Activated CD4-positive, CD25-positive, alpha-beta regulatory T cell treated with anti-CD3 and anti-CD28 coated beads, Interleukin-2, amount 50 U/mL, for 72 hours (primary cell): ENCODE measurements around the gene UNC13C.

ENCODE experiments used
- DNase-seq: peaks from one replicate; pipeline ENCODE4 v3.0.0; 2021

UNC13C gene

DNA sequence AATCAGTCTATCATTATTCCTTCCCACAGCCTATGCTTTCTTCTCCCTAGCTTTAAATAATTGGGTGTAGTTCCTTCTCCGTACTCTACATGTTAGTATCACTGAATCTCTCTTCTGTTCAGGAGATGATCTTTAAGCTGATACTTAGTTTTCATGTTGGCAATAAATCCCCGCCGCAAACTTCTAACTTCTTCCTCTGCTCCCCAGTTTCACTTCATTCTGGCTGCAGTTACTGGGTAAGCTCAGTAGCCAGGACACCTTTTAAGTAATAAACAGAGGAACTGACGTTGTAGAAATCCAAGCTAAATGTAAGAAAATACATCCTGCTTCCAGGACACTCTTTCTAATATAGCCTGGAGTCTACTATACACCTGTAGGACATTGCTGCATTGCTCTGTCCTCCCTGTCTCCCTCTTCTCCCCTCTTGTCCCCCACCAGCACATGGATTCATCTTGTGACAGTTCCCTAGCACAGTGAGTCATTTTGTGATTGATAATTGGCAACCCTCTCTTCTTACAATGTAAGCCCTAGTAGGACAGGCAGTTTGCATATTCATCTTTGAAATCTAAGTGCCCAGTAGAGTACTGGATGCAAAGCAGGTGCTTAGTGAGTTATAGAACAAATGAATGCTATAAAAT is 598.2 kb downstream of the UNC13C start:
- no peak for DNase-seq

GRCh38 chr15:54577476-54578250 is 599.4 kb downstream of the UNC13C start:
- DNase-seq, result no peak

GRCh38 chr15:54579855-54580254 is 601.6 kb downstream of the UNC13C start:
- DNase-seq, result no peak

GRCh38 chr15:54580643-54581042 is 602.4 kb downstream of the UNC13C start:
- DNase-seq, result no peak

DNA sequence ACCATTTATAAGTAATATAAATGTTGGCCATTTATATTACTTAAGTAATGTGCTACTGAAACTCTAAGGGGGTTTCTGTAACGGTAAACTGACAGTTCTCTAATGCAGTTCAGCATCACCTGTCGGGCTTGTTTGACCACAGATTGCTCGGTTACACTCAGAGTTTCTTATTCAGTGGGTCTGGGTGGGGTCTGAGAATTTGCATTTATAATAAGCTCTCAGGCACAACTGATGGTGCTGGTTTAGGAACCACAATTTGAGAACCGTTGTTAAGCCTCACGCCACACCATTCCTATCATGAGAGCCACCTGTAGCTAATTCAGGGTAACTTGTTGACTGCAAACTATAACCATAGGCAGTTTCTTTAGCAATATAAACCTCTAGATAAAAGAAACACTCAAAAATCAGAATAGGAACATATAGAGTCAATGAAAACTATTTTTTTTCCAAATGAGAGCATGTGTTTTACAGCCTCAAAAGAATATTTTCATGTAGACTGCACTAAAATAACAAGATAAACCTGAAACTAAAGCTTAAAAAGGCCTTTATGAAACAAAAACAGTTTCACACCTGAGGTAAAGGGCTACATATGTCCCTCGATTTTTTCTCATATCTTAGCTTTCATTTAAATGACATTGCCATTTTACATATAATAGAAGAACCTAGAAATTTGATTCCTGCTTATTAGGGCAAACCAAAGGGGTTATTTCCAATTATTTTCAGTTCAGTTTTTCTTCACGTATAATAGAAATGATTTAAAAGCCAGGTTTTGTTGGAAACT is 604.8 kb downstream of the UNC13C start:
- DNase-seq, result no peak

GRCh38 chr15:54585063-54585462 is 606.8 kb downstream of the UNC13C start:
- DNase-seq, result no peak

- DNase-seq, result no peak
Measured at GRCh38 chr15:54594115-54594514, 615.9 kb downstream of the UNC13C start.

DNA sequence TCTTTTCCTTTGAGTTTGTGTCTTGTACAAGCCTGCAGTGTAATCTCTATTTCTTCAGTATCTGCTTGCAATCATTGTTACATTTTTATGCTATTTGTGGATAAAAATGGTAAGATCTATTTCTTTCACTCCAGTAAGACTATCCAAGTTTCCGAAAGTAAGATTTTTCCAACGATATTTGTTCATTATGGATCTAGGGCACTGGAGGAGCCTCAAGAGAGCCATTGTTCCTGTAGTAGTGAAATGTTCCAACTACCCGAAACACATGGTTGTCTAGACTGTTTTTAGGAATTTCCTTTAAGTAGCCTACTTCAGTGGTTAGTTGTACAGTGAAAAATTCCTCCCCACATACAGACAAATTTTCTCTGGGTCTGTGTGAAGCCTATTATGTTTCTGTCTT is 621.1 kb downstream of the UNC13C start:
- no peak for DNase-seq

GRCh38 chr15:54605043-54605442 is 626.8 kb downstream of the UNC13C start:
- no peak for DNase-seq

GRCh38 chr15:54605556-54605955 is 627.3 kb downstream of the UNC13C start:
- DNase-seq, result no peak

GRCh38 chr15:54608876-54609835 is 630.9 kb downstream of the UNC13C start:
- DNase-seq, result no peak

DNA sequence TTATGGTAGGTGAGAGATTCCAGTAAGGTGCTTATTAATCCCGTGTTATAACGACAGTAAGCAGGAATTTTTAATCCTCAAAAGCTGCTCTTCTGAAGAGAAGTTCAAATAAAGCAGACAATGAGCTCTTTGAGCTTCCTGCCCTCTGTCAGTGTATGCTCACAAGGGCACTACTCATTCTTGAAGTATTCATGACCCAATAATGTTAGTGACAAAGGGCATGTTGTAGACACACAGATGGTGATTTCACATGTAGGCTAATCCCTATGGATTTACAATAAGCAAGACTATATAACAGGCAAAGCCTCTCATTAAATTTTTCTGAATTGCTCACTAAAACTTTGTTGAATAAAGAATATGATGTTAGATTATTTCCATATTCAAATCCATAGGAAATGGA is 639.9 kb downstream of the UNC13C start:
- DNase-seq, result no peak

GRCh38 chr15:54619180-54619579 is 640.9 kb downstream of the UNC13C start:
- DNase-seq, result no peak

- DNase-seq, result no peak
Measured at GRCh38 chr15:54620916-54621315, 642.7 kb downstream of the UNC13C start.

DNA sequence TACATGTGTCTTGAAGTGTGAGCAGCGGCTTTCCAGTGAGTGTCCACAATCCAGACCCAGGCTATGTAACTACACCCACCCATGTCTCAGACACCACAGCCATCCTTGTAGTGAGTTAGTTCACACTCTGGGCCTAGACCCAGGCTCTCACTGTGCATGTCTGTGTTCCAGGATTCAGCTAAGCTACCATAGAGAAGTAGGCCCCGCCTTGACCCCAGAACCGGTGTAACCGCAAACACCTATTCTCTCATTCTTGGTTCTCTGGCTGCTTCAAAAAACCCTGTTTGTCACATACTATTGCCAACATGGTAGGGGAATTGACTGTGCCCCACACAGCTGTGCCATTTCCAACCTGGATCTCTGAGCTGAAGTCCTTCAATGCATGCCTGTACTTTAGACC is 657.9 kb downstream of the UNC13C start:
- DNase-seq, result no peak

- no peak for DNase-seq
Measured at GRCh38 chr15:54638666-54639065, 660.4 kb downstream of the UNC13C start.

- no peak for DNase-seq
Measured at GRCh38 chr15:54640873-54641272, 662.6 kb downstream of the UNC13C start.

DNA sequence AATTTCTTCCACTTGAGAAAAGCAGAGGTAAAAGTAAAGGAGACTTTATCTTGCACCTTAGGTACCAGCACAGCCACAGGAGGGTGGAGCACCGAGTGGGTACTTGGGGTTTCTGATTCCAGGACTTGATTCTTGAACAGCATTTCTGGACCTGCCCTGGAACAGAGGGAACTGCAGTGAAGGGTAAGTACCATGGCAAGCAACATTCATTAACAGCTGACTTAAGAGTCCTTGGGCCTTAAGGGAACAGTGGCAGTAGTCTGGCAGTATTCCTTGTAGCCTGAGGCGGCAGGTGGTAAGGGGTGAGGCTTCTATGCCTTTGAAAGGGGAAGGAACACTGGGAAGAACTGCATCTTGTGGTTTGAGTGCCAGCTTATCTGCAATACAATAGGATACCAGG is 666.6 kb downstream of the UNC13C start:
- DNase-seq, result no peak

DNA sequence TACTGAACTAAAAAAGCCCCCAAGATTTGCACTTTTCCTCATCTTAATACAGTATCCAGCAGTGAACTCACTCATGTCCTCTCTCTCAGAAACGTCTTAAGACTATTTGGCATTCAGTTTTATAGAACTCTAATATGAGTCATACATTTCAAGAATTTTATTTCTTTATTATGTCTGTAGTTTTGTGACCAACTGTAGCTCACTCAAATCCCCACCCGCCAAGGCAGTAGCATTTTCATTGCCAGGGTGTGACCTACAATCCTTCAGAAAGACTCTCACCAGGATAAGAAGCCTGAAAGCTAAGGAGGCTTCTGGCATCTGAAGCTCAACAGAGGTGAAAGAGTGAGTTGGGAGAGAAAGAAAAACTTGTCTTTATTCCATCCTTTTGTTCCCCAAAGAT is 681.4 kb downstream of the UNC13C start:
- DNase-seq, result no peak

DNA sequence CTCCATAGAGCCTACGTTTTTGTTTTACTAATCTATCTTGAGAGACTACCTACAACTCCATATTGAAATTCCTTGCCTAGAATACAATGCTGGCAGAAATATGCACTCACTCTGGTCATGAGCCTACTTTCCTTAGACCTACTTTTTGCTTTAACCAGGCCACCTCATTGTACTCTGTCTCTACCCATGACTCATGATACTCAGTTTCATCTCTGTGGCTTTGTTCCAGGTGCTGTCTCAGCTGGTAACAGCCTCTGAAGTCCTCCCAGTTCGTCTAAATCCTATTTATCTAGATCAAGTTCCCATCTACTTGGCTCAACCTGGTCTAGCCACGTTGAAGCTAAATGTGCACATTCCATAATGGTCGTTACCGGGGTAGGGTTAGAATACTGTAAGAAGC is 682.1 kb downstream of the UNC13C start:
- no peak for DNase-seq

GRCh38 chr15:54675241-54675640 is 697.0 kb downstream of the UNC13C start:
- no peak for DNase-seq

DNA sequence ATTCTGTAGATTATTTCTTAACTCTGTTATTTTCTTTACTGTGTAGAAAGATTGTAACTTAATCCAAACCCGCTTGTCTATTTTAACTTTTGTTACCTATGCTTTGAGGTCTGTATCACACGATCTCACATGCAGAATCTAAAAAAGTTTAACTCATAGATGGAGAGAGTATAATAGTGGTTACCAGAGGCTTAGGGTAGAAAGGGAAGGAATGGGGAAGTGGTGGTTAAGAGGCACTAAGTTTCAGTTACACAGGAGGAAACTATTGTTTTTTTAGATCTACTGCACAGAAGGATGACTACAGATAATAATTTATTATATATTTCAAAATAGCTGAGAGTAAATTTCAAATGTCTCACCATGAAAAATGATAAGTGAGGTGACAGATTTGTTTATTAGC is 703.3 kb downstream of the UNC13C start:
- no peak for DNase-seq
